Ammon's horn (tissue), 1 donor: ENCODE measurements around the gene NARS2.
A peak's percentile ranks its signal among the peaks of the same experiment; 100 is the strongest.
"Not testable (repeated sequence)": the region's sequence is repeated elsewhere in the genome, so short reads cannot be mapped to it uniquely, and the experiment has no call there.

Experiments
- DNase-seq: peaks from one replicate; pipeline ENCODE4 v3.0.0-alpha.2; 2016; ENCODE audit warnings: low spot score

Gene NARS2, protein sequence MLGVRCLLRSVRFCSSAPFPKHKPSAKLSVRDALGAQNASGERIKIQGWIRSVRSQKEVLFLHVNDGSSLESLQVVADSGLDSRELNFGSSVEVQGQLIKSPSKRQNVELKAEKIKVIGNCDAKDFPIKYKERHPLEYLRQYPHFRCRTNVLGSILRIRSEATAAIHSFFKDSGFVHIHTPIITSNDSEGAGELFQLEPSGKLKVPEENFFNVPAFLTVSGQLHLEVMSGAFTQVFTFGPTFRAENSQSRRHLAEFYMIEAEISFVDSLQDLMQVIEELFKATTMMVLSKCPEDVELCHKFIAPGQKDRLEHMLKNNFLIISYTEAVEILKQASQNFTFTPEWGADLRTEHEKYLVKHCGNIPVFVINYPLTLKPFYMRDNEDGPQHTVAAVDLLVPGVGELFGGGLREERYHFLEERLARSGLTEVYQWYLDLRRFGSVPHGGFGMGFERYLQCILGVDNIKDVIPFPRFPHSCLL

DNA sequence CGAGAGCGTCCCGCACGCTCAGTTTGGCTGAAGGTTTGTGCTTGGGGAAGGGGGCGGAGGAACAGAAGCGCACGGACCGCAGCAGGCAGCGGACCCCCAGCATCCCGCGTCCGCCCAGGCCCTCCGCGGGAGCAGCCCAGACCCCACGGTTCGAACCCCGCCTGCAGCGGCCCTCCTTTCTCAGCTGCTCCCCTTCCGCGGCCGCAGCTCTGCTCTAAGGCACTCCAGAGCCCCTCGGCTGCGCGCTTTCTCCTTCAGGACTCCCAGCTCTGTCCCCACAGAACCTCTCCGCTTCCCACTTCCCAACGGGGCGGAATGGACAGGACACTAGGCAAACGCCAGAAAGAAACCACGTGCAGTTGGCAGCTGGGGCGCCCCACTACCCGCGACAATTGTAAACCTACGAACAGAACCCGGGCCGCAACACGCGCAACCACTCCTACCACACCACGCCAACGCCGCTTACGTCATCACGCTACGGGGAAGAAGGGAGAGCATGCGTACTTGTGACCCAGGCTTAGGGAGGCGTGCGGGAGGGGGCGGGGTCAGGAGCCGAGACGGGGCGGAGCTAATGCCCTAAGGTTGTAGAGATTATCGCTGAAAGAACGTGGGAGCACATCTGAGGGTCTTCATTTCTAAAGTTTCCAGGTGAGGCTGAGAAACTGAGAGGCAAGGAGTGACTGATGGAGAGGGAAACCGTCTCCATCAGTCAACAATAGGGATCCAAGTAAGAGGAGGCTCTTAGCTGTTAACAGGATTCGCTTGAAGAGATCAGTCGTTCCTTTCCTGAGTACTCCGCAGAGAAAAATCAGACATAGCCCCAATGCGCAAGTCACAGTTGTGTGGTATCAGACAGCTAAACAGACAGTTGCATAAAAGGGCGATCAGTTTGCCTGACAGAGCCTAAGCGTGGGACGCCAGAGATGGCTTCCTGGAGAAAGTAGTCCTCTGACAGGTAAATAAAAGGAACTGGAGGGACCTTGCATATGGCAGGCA is at the start of gene NARS2:
Gene NARS2 (minus strand): TSS at position 479 of the 996 bp plus-strand sequence. CDS start 376 bp downstream, at position 103.
- peak; percentile 99 for DNase-seq

- DNase-seq, result no peak
These were observed 48.0 kb upstream of the NARS2 start for GRCh38 chr11:78622666-78623065.

GRCh38 chr11:78620159-78620558 is 45.5 kb upstream of the NARS2 start:
- DNase-seq, result no peak

GRCh38 chr11:78615724-78616123 is 41.1 kb upstream of the NARS2 start:
- DNase-seq, result no peak

GRCh38 chr11:78613378-78613813 is 38.7 kb upstream of the NARS2 start:
- DNase-seq, result no peak

DNA sequence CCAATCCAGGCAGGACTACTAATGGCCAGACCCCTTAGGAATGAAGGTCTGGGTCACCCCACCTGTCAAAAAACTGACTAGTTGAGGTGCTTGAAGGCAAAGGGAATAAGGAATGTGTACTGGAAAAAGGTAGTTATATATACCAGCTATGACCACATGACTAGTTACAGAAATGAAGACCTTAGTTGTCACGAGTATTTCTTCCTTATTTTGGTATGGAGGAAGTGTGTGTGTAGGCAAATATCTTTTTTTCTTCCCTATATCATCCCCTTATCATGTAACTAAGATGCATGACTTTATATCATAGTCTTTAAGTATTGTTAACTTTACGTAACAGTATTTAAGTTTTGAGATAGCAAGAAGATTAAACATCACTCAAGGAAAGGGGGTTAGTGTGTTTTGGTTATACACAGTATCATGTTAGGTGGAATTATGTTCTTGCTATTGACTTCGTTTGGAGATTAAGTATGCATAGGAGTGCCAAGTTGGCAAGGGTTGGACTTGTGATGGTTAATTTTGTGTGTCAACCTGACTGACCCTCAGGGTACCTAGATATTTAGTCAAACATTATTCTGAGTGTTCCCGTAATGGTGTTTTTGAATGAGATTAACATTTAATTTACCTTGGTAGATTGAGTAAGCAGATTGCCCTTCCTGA is 38.2 kb upstream of the NARS2 start:
- DNase-seq, result no peak

- not testable (repeated sequence) for DNase-seq
These were observed 34.7 kb upstream of the NARS2 start for GRCh38 chr11:78609321-78609720.

- DNase-seq, result no peak
These were observed 33.0 kb upstream of the NARS2 start for GRCh38 chr11:78607696-78608095.

DNA sequence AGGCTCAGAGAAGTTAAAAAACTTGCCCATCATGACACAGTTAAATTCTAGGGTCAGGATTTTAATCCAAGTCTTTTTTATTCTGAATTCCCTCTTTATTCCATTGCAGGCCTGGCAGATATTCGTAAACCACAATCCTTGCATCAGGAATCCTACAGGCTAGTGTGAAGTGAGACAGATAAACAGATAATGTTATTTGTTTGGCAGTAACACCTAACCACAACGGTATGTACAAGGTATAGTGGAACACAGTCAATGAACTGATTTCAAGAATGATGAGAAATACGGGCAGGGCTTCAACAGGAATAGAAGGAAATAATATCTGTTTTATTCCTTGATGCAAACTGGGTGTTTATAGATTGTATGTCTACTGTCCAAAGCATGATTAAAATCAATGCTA is 32.0 kb upstream of the NARS2 start:
- DNase-seq, result no peak

- no peak for DNase-seq
These were observed 30.6 kb upstream of the NARS2 start for GRCh38 chr11:78605296-78605695.

DNA sequence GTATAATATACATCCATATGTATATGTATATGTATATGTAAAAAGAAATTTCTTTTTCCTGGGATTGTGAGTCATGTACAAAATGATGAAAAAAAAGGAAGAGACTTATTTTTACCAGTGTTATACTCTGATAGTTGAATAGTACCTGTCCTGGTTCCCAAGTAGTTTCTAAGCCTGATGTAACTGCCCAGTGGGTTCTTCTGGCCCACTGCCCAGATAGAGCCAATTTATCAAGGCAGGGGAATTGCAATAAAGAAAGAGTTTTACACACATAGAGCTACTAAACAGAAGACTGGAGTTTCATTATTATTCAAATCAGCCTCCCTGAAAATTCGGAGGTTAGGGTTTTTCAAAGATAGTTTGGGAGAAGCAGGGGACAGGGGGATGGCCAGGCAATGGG is 29.1 kb upstream of the NARS2 start:
- DNase-seq, result no peak

DNA sequence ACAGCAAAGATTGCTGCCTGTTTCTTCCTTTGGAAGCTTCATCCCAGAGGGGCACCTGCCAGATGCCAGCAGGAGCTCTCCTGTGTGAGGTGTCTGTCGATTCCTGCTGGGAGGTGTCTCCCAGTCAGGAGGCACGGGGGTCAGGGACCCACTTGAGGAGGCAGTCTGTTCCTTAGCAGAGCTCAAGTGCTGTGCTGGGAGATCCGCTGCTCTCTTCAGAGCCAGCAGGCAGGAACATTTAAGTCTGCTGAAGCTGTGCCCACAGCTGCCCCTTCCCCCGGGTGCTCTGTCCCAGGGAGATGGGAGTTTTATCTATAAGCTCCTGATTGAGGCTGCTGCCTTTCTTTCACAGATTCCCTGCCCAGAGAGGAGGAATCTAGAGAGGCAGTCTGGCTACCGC is 28.1 kb upstream of the NARS2 start:
- not testable (repeated sequence) for DNase-seq

DNA sequence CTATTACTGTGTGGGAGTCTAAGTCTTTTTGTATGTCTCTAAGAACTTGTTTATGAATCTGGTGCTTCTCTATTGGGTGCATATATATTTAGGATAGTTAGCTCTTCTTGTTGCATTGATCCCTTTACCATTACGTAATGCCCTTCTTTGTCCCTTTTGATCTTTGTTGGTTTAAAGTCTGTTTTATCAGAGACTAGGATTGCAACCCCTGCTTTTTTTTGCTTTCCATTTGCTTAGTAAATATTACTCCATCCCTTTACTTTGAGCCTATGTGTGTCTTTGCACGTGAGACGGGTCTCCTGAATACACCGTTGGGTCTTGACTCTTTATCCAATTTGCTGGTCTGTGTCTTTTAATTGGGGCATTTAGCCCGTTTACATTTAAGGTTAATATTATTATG is 26.4 kb upstream of the NARS2 start:
- DNase-seq, result not testable (repeated sequence)

DNA sequence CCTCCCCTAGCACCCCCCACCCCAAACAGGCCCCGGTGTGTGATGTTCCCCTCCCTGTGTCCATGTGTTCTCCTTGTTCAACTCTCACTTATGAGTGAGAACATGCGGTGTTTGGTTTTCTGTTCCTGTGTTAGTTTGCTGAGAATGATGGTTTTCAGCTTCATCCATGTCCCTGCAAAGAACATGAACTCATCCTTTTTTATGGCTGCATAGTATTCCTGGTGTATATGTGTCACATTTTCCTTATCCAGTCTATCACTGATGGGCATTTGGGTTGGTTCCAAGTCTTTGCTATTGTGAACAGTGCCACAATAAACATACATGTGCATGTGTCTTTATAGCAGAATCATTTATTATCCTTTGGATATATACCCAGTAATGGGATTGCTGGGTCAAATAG is 22.9 kb upstream of the NARS2 start:
- DNase-seq, result not testable (repeated sequence)

DNA sequence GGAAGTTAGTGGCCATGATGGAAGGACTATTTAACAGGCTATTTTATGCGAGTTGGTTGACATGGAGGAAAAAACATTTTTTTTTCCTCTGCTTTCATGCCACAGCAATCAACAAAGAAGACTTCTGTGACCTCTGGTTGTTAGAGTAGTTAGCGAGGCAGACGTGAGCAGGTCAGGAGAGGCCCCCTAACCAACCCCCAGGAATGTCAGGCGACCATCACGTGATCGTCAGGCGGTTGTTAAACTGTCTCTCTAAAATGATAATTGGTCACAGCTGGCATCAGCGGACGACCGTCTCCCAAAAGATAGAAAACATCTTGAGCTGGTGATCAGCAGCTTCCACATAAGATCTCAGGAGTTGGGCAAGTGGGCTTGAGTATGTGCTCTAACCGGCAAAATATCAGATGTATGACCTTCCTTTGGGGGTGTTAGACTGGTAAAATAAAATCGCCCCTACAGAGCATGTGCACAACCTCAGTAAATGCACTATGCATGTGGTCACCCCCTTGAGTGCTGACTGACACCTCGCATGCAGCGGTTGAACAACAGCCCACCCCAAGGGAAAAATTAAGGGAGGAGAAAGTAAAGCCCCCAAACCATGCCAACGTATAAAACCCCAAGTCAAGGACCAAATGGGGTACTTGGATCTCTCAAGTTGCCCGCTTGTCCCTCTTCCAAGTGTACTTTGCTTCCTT is 20.9 kb upstream of the NARS2 start:
- DNase-seq, result no peak

GRCh38 chr11:78594814-78595213 is 20.1 kb upstream of the NARS2 start:
- no peak for DNase-seq

DNA sequence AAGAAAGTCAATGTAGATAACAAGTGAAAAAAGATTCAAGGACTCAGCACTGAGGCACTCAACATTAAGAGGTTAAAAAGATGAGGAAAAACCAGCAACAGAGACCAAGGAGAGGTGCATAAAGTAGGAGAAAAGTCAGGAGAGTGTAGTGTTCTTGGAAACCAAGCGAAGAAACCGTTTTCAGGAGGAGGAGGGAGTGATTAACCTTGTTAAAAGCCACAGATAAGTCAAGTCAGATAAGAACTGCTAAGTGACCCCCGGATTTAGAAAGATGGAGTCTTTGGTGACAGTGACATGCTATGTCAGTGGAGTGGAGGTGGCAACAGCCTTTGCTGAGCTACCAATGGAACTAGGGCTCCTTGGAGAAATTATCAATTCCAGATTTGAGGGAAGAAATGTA is 13.9 kb upstream of the NARS2 start:
- no peak for DNase-seq

DNA sequence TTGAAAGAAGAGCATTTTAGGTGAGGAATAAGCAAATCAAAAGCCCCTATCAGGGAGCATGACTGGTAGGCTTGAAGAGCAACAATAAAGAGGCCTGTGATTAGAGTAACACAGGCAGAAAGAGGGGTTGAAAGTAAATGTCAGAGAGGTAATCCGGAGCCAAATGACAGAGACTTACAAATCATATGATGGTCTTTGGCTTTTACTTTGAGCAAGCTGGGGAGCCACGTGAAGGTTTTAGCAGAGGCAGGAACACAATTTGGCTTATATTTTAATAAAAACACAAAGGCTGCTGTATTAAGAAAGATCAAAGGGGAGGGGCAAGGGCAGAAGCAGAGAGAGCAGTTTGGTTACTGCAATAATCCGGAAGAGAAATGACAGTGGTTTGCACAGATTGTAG is 12.8 kb upstream of the NARS2 start:
- DNase-seq, result no peak

- no peak for DNase-seq
These were observed 11.9 kb upstream of the NARS2 start for GRCh38 chr11:78586452-78587046.

- no peak for DNase-seq
These were observed 9.2 kb upstream of the NARS2 start for GRCh38 chr11:78583889-78584288.

DNA sequence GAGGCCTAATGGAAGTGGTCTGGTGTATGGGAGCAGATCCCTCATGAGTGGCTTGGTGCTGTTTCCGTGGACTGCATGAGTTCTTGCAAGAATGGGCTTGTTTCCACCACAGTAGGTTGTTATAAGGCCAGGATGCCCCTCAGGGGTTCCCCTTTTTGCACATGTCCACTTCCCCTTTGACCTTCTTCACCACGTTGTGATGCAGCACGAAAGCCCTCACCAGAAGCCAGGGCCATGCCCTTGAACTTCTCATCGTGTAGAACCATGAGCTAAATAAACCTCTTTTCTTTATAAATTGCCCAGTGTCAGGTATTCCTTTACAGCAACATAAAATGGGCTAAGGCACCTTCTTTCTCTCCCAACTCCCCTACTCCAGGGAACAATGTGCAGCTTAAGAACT is 2.8 kb upstream of the NARS2 start:
- DNase-seq, result no peak
